ENCODE data around the gene MUC4.

GRCh38 chr3:195717852-195718476, 93.8 kb downstream of the MUC4 start:
- TF ChIP-seq EZH2 (IDR thresholded peaks at IDR 0.05; ENCODE audit: borderline replicate concordance, low read length), result no peak
- no peak for TF ChIP-seq CTCF (IDR thresholded peaks at IDR 0.05; ENCODE audit: low read length)

All from OCI-LY1 (cell line).